CD4-positive, alpha-beta T cell (primary cell): Measurements from ENCODE around the gene RNF135. TPM values are rescaled to one million over a fixed set of nuclear protein-coding genes. Genes with fewer than 3 reads are reported as not detected.
"Not testable (repeated sequence)": the region's sequence is repeated elsewhere in the genome, so short reads cannot be mapped to it uniquely, and the experiment has no call there.

ENCODE experiments used
- ATAC-seq: fragments of 200-7000 bp; cut with Tn5 transposase; one replicate; pipeline ENCODE4 v1.10.0; 2022; ENCODE audit warnings: mild to moderate bottlenecking; ENCODE audit not compliant: poor library complexity
- CTCF ChIA-PET: fragments of 350-600 bp; sonication (Branson Sonifier 250); formaldehyde crosslinking; loops from one replicate; lab custom pipeline; 2021; ENCODE audit warnings: antibody characterized with exemption, inconsistent platforms; lab: Charles Lee
- POLR2A ChIA-PET: fragments of 350-600 bp; sonication (Branson Sonifier 250); formaldehyde crosslinking; loops from one replicate; lab custom pipeline; 2021; ENCODE audit warnings: antibody characterized with exemption, inconsistent platforms; lab: Charles Lee
- DNase-seq, 14 experiments: peaks; one replicate each; pipeline ENCODE4 v3.0.0-alpha.2; 2013 to 2020; ENCODE audit warnings: mixed read lengths in 2 of 14
- H3K27ac ChIP-seq, 2 donors: one replicate each; pipeline versions ENCODE4 v1.5.1 to v1.7.0; 2013; ENCODE audit warnings: low read length in 2 of 2, low read depth in 1 of 2, mild to moderate bottlenecking in 1 of 2
- H3K27me3 ChIP-seq, 2 experiments: 1 replicate in 1 of 2; 2 replicates in 1 of 2; pipeline versions ENCODE4 v1.6.1 to v1.7.0; 2013; ENCODE audit warnings: low read length in 2 of 2, control low read depth in 1 of 2, mild to moderate bottlenecking in 1 of 2, moderate library complexity in 1 of 2; ENCODE audit not compliant: insufficient read depth in 2 of 2, control insufficient read depth in 1 of 2
- H3K36me3 ChIP-seq: one replicate; pipeline ENCODE4 v1.6.1; 2013; ENCODE audit warnings: low read length, control low read depth; ENCODE audit not compliant: insufficient read depth
- H3K4me1 ChIP-seq: one replicate; pipeline ENCODE4 v1.6.1; 2013; ENCODE audit warnings: low read length, control low read depth; ENCODE audit not compliant: insufficient read depth
- H3K4me3 ChIP-seq: one replicate; pipeline ENCODE4 v1.5.1; 2013; ENCODE audit warnings: mild to moderate bottlenecking, low read length, moderate library complexity
- H3K9me3 ChIP-seq, 2 experiments: 1 replicate in 1 of 2; 2 replicates in 1 of 2; pipeline versions ENCODE4 v1.6.1 to v1.7.0; 2013; ENCODE audit warnings: low read length in 2 of 2, mild to moderate bottlenecking in 2 of 2, control low read depth in 1 of 2, moderate library complexity in 1 of 2; ENCODE audit not compliant: control insufficient read depth in 1 of 2, insufficient read depth in 1 of 2
- H3K27ac Mint-ChIP-seq: one replicate; pipeline ENCODE4 v1.8.0; 2020; ENCODE audit warnings: mixed read lengths
- H3K27me3 Mint-ChIP-seq: one replicate; pipeline ENCODE4 v1.8.0; 2021; ENCODE audit warnings: mixed read lengths
- H3K36me3 Mint-ChIP-seq: one replicate; pipeline ENCODE4 v1.8.0; 2021; ENCODE audit warnings: low read depth, mixed read lengths
- H3K4me1 Mint-ChIP-seq: one replicate; pipeline ENCODE4 v1.8.0; 2021; ENCODE audit warnings: low read depth, mixed read lengths
- H3K4me3 Mint-ChIP-seq: one replicate; pipeline ENCODE4 v1.8.0; 2020; ENCODE audit warnings: mild to moderate bottlenecking, mixed read lengths
- H3K9me3 Mint-ChIP-seq: one replicate; pipeline ENCODE4 v1.8.0; 2020; ENCODE audit warnings: mixed read lengths
- intact Hi-C, 2 experiments: fragments of 100-400 bp; cut with DNase I in 1 of 2; cut with micrococcal nuclease in 1 of 2; formaldehyde crosslinking; loops; one replicate each; pipeline versions ENCODE4 v1.15.1 to v1.9.0; 2023 to 2025; cut with DNase I, micrococcal nuclease
- total RNA-seq, 174 experiments: library from RNA in 2 of 174; stranded (reverse) in 2 of 174; gene quantifications; one replicate each; pipeline ENCODE4 v1.2.3 and lab custom pipeline; 2021 to 2026
- TF ChIP-seq, protein P1 (sequence below): fragments of 200-600 bp; IDR thresholded peaks from one replicate; pipeline ENCODE4 v1.8.0; 2022; ENCODE audit warnings: antibody characterized with exemption, mild to moderate bottlenecking

Gene RNF135
- total RNA-seq, 2 experiments from 2014 or later: 1.5 to 1.8 TPM

GRCh38 chr17:30927756-30928155 lies 43.1 kb upstream of the RNF135 start:
- no peak for ATAC-seq
- POLR2A ChIA-PET: no interaction called here
- H3K27ac ChIP-seq: no peak overlapping the region
- no peaks in the 10 kb centered on the region for H3K9me3 Mint-ChIP-seq
- H3K27ac Mint-ChIP-seq: no peak overlapping the region
- CTCF ChIA-PET: no interaction called here
- TF ChIP-seq, protein P1, sequence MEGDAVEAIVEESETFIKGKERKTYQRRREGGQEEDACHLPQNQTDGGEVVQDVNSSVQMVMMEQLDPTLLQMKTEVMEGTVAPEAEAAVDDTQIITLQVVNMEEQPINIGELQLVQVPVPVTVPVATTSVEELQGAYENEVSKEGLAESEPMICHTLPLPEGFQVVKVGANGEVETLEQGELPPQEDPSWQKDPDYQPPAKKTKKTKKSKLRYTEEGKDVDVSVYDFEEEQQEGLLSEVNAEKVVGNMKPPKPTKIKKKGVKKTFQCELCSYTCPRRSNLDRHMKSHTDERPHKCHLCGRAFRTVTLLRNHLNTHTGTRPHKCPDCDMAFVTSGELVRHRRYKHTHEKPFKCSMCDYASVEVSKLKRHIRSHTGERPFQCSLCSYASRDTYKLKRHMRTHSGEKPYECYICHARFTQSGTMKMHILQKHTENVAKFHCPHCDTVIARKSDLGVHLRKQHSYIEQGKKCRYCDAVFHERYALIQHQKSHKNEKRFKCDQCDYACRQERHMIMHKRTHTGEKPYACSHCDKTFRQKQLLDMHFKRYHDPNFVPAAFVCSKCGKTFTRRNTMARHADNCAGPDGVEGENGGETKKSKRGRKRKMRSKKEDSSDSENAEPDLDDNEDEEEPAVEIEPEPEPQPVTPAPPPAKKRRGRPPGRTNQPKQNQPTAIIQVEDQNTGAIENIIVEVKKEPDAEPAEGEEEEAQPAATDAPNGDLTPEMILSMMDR: no peak
- intact Hi-C loops: no loop called here
- H3K27me3 Mint-ChIP-seq: peaks cover 33% of the 10 kb centered on the region
- H3K4me3 Mint-ChIP-seq: no peak overlapping the region
- no peak overlapping the region for H3K4me3 ChIP-seq
- H3K27me3 ChIP-seq: peaks cover 18 to 22% of the 10 kb centered on the region in 2 experiments
- no peak for DNase-seq
- H3K4me1 Mint-ChIP-seq: peaks cover 3% of the 10 kb centered on the region
- peaks cover 0 to 1% of the 10 kb centered on the region in 2 experiments for H3K9me3 ChIP-seq
- H3K36me3 Mint-ChIP-seq: no peaks in the 10 kb centered on the region
- no peaks in the 10 kb centered on the region for H3K36me3 ChIP-seq
- H3K4me1 ChIP-seq: peaks cover 3% of the 10 kb centered on the region

DNA sequence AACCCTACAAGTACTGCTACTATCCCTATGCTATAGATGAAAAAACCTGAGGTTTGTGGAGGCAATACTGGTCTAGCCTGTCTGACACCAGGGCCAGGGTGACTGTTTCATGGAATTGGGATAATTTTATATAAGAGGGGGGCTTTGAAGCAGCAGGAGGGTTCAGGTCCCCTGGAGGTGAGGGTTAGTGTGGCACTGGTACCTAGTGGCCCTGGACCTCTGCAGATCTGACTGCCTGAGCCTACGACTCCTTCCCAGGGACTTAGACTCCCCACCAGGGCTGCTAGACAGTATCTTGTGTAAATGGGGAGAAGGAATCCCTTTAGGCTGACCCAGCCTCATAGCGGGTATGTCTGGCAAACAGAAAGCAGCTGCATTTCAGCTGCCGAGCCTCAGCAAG lies 42.3 kb upstream of the RNF135 start:
- TF ChIP-seq, protein P1: no peak
- intact Hi-C loops: no loop called here
- Mint-ChIP-seq H3K4me1 (no peaks in the 10 kb centered on the region), H3K27me3 (peaks cover 29% of the 10 kb centered on the region), H3K9me3 (no peaks in the 10 kb centered on the region), H3K27ac (no peak overlapping the region), H3K4me3 (no peak overlapping the region), H3K36me3 (no peaks in the 10 kb centered on the region)
- POLR2A ChIA-PET: no interaction called here
- CTCF ChIA-PET: no interaction called here
- no peaks in the 10 kb centered on the region for H3K9me3 ChIP-seq
- peaks cover 15% of the 10 kb centered on the region in 2 experiments for H3K27me3 ChIP-seq
- H3K36me3 ChIP-seq: no peaks in the 10 kb centered on the region
- no peak overlapping the region for H3K4me3 ChIP-seq
- H3K4me1 ChIP-seq: no peaks in the 10 kb centered on the region
- ATAC-seq: no peak
- DNase-seq: no peak
- no peak overlapping the region for H3K27ac ChIP-seq

GRCh38 chr17:30929081-30929633 lies 41.7 kb upstream of the RNF135 start:
- Histone ChIP-seq H3K4me3 (no peak overlapping the region), H3K9me3 (no peaks in the 10 kb centered on the region), H3K4me1 (no peaks in the 10 kb centered on the region), H3K36me3 (no peaks in the 10 kb centered on the region), H3K27me3 (peaks cover 11% of the 10 kb centered on the region in 2 experiments), H3K27ac (no peak overlapping the region)
- intact Hi-C loops: no loop called here
- Mint-ChIP-seq H3K4me3 (no peak overlapping the region), H3K27me3 (peaks cover 25% of the 10 kb centered on the region), H3K27ac (no peak overlapping the region), H3K36me3 (no peaks in the 10 kb centered on the region), H3K4me1 (no peaks in the 10 kb centered on the region), H3K9me3 (no peaks in the 10 kb centered on the region)
- ChIA-PET POLR2A (no interaction called here), CTCF (no interaction called here)
- TF ChIP-seq, protein P1: no peak
- ATAC-seq: no peak
- DNase-seq: no peak

GRCh38 chr17:30929861-30930260 lies 41.0 kb upstream of the RNF135 start:
- H3K27ac Mint-ChIP-seq, H3K36me3 ChIP-seq, H3K4me3 ChIP-seq, ATAC-seq, intact Hi-C loops, POLR2A ChIA-PET, H3K27ac ChIP-seq, H3K36me3 Mint-ChIP-seq, H3K4me1 ChIP-seq, H3K9me3 ChIP-seq, H3K4me3 Mint-ChIP-seq, H3K4me1 Mint-ChIP-seq, H3K27me3 ChIP-seq, H3K9me3 Mint-ChIP-seq, DNase-seq, CTCF ChIA-PET: not testable (repeated sequence)
- H3K27me3 Mint-ChIP-seq: peaks cover 20% of the 10 kb centered on the region
